IPS-NIHi7 (cell line): Measurements from ENCODE around the gene WWOX.
A peak's percentile ranks its signal among the peaks of the same experiment; 100 is the strongest.

ENCODE experiments used
- DNase-seq: peaks from one replicate; pipeline ENCODE4 v3.0.0; 2012; ENCODE audit warnings: mixed read lengths; ENCODE audit errors: extremely low spot score

WWOX gene

DNA sequence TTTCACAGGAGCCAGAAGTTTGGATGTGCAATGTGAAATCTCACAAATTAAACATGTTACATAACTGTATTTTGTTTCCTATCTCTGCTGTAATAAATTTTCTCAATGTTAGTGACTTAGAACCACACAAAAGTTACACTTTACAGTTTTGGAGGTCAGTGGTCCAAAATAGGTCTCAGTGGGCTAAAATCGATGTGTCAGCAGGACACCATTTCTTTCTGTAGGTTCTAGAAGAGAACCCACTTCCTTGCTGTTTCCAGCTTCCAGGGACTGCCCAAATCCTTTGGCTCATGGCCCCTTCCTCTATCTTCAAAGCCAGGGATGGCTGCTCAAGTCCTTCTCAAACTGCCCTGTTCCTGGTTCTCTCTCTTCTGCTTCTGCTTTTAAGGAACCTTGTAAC, 252.7 kb downstream of the WWOX start:
- no peak for DNase-seq

DNA sequence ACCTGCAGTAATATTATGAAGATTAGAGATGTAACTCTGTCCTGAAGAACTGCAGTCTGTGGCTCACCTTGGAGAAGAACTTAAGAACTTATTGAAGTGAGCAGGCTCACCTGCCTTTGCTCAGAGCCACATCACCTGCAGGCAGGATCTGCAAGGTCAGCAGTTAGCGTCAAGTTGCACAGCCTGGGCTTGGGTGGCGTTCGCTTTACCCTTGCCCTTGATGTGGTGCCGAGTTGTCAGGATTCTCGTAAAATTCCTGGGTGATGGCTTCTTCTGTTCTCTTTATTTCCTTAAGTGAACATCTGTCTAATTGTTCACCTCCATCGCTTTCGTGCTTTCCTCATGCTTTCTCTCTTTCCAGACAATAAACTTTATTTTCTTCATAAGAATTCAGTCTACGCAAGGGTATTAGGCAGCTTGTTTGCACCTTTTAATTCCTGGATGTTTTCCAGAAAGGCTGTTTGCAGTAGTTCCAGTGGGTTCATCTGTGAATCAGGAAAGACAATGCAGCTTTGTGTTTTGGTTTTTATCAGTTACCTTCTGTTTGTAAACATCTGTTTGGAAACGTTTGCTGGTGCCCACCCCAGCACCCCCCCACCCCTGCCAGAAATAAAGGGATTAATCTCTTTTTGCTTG, 254.3 kb downstream of the WWOX start:
- DNase-seq = no peak

DNA sequence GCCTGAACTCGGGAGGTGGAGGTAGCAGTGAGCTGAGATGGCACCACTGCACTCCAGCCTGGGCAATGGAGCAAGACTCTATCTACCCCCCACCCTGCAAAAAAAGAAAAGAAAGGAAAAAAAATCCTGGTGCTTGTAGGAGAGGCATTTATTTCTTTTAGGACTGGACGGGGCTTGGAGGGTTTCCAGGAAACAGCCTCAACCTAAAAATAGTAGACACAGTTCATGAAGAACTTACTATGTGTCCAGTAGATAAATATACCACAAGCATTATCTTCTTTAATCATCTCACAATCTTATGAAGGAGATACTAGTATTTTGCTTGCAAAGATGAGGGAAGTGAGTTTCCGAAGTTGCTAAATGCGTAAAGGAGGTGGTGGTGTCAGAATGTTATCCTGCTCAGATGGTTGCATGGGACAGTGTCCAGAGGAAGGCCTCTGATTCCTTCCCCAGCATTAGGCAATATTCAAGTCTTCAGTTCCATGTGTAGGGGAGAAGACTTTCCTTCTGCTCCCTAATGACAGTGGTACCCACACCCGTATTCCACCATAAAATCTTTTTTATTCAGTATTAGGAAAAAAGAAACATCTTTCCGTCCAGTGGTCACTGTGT, 263.2 kb downstream of the WWOX start:
- DNase-seq = no peak

DNA sequence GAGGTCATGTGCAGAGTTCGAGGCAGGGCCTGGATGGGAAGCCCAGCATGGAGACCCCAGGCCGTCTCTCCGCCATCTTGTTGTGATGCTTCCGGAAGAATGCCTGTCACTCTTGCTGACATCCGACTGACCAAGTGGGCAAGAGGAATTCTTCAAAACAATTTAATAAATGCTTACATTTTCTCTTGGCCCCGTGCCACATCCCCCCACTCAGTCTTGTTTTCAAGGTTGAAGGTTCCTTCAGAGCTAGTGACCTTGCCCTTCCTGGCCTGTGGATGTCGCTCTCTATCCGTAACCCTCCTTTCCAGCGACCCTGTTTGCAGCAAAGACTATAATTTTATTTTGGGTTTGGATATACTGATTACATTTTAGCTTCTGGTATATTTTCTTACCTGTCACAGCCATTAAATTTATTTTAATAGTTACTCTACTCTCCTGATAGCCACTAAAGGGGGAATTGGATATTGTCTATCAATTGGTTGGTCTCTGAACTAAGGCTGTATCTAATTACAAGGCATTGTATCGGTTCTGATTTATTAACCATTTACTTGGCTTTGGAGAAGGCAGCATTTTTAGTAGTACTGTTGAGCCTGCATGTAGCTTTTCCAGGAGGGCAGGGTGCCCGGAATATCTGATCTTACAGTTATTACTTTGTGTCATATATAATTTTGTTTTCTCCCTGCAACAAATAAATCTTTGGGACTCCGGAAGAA, 264.5 kb downstream of the WWOX start:
- DNase-seq = peak; percentile 39

DNA sequence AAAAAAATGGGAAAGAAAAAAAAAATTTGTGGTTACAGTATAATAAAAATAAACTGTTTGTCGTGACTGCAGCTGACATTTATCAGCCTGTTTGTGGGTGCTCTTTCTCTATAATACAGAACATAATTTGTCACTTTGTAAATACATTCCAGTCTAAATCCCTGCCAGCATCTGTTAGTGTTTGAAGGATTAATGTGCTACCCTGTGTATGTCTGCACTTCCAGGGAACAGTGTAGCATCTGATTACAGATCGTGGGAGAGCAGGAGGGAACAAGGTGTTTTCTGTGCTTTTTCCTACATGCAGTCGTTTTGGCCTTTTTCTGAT, 265.1 kb downstream of the WWOX start:
- DNase-seq = no peak

DNA sequence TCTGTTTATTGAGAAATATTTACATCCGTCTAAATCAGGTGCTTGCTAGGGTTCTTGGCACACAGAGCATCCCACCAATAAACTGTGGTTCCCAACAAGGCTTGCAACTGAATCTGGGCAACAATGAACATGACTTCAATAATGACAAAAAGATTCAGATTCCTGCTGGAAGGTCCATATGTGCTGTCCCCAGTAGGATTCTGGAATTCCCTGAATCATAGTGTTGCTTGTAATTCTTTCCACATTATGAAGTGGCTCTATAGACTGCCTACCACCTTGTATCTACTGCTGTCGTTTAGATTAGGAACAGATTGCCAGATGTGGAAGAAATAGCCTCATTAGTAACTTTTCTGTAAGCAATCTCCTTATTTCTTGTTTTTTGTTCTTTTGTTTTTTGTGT, 265.9 kb downstream of the WWOX start:
- DNase-seq = no peak

DNA sequence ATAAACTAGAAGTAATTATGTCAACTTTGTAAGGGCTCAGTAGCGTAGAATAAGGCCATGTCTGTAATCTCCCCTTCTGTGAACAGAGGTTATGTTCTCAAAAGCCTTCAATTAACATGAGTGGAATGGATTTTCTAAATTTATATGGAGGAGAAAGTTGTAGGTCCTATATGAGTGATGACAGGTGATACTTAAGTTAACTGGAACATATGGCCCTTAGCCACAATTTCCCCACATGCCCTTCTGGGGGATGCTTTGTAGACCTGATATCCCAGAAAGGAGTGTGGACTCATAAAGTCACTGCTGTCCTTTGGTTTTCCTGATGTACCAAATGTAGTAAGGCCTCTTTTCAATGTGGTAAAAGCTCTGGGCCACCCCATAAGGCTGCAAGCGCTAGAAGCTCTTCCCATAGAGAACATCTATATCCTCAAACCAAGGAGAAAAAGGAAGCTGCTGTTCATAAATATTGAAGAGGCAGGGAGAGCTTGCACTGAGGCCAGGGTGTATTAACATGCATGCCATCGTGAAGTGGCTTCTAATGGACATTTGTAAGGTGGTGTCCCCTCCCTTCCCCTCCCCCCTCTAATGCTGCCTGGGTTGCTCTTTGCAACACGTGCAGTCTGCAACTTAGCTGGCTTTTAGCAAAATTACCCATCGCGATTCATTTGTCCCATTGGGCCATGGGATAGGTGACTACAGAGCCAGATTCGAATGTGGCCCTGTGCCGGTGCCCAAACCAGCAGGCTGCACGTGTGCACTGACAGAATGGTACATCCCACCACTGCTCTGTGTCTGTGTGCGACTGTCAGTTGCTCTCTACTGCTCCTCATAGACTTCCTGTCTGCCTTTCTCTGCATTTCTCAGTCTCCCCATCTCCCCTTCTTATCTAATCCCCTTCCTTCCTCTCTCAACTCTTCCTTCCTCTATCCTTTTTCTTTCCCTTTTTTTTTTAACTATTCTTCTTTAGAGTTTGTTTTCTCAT, 269.0 kb downstream of the WWOX start:
- no peak for DNase-seq

DNA sequence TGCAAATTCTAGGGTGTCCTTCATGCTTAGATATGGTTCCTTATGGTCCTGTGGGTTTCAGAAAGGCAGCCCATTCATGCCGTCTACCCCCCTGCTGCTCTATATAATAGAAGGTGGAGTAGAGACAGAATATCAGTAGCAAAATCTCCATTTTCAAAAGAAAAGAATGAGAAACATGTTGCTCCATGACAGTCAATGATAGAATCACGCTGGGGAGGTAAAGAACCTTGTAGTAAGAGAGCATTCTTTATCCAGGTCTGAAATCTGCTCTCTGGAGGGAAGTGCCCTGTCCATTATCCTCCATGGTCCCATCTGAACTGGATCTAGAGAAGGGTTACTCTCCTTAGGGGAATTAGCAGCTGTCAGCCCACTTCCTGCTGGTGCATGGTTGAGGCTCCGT, 272.8 kb downstream of the WWOX start:
- peak; percentile 20 for DNase-seq

DNA sequence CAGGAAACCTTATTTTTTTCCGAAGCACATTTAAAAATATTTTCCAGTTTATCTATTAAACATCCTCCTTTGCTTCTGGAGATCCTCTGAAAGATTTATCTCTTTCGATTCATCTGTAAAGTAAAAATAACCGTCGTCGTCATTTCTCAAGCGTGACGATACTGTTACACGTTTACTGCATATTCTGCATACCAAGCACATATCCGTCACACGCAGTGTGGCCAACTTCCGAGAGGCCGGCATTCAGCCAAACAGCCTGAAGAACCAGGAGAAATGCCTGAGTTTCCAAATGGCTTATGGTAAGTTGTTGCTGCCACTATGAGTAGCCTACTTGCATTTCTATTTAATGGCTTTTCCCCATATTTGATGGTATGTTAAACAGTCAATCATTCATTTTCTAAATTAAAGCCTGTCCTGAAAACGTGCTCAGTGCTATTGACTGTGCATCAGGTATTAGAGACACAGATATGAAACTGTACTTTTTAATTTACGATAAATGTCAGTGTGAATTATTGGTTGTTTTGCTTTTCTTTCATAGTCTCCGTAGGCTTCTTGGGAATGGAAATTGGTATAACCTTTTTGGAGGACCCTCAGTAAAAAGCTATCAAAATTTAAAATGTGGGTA, 275.7 kb downstream of the WWOX start:
- no peak for DNase-seq

DNA sequence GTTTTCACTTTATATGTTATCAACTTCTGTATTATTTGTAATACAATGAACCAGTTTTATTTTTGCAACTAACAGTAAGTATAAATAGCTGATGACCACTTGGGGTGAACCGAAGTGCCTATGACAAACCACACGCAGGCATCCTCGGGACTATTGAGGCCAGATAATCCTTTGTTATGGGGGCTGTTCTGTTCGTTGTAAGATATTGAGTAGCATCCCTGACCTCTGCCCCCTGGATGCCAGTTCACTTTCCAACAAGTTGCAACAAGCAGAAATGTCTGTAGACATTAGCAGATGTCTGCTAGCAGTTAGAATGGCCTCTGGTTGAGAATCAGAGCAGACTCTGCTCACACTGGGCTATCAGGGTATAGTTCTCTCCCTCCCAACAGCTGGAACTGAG, 277.0 kb downstream of the WWOX start:
- no peak for DNase-seq

DNA sequence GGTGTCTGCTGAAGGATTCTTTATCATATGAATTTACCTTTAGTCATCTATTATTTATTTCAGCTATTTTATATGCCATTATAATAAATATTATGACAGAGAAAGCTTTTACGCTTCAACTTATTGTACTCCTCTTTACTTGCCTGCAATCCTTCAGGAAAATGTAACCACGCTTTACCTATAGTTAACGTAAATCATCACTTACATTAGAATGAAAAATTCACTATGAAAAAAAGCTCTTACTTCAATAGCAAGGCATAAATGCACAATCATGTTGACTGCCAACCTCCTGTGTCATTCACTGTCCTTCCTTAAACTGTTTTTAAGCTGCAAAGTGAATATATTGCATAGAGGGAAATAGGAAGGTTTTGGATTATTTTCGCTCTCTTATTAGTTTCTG, 277.9 kb downstream of the WWOX start:
- no peak for DNase-seq

DNA sequence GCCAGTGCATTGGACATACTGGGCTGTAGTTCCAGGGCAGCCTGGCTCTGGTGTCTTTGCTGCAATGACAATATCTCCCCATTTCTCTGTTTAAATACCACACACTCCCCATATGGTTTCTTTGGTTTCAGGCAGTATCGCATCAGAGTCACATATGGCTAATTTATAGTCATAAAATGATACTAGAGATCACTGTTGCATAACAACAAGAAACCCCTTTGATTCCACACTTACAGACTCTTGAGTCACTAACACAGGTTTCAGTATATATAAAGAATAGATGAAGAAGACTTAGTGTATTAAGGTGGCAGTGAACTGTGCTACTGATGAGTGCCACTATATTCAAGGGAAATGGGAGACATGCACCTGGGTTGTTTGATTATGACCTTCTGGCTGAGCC, 281.6 kb downstream of the WWOX start:
- no peak for DNase-seq

DNA sequence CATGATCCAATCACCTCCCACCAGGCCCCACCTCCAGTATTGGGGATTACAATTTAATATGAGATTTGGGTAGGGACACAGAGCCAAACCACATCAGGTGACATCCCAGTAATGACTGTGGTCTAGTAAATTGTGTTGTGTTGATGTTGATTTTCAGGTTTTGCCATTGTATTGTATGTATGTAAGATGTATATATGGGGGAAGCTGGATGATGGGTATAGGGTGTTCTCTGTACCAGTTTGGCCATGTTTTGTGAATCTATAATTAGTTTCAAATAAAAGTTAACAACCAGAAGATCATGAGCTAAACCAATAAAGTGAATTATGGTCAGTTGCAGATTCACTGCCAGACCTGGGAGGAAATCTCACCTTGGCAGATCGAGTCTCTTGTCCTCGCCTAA, 283.7 kb downstream of the WWOX start:
- no peak for DNase-seq

DNA sequence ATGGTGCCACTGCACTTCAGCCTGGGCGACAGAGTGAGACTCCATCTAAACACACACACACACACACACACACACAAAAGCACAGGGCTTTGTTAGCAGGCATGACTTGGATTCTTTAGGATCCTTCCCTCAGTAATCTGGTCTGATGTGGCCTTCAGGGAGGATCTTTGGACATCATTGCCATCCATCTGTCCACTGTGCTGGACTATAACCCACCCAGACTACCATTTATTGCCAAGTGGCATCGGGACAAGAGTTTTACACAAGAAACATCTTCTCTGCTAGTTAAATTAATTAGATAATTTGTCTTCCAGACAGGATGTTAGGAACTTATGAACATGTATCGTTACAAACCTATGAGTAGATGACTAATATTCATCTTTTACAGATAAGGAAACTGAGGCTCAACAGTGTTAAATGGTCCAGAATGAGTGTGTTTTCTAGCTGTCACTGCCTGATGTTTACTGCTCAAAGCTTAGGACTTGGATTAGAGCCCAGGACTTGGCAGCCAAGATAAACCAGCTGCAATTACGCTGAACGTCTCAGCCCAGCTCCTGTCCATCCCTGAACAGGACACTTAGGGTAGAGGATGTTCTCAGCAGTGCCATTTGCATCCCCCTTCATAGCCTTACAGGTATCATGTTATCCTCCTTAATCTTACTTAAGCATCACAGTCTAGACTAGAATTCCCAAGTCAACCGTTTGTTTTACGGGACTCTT, 285.8 kb downstream of the WWOX start:
- DNase-seq = no peak

DNA sequence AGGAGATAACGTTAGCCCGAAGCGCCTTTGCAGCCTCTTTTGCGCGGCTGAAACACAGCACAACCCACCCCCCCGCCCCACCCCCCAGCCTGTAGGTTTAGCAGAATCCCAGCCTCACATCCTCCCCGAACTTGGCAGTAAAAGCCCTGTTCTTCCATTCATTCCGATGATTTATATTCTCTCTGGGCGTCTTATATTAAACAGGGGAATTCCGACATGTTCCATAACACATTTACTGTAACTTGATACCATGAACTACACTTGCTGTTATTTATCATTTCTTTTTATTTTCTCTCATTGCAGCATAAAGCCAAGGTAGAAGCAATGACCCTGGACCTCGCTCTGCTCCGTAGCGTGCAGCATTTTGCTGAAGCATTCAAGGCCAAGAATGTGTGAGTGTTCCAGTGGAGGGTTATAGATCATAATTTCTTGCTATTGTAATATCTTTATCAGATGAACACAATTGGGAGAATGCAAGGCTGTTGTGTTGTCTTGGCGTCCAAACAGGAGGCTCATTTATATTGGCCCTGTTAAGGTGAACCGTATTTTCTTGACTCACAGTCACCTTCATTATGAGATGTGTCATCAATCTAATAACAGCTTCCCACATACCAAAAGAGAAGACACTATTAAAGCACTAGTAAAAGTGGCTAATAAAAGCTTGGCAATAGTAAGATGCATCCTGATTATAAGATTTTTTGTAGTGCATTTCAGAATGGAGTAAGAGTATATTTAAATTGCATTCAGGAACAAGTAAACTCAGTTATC, 287.3 kb downstream of the WWOX start:
- no peak for DNase-seq

DNA sequence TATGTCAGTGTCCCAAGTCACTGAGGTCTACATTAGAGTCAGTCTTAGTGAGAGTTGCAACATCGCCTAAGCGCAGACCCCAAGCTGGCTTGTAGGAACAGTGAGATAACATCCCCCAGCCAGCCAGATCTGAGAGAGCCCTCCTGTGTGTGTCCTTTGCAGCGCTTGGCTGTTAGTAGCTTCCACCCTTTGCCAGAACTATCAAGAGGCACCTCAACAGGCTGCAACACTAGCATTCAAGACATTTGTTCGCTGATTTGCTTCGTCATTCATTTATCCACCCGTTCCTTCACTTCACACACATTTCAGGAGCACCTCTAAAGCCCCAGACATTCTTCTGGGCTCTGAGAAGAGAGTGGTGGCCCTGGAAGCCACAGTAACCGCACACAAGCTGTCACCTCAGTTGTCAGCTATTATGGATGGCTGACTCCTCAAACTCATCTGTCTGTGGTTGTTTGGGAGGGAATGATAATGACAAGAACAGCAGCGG, 289.6 kb downstream of the WWOX start:
- no peak for DNase-seq

DNA sequence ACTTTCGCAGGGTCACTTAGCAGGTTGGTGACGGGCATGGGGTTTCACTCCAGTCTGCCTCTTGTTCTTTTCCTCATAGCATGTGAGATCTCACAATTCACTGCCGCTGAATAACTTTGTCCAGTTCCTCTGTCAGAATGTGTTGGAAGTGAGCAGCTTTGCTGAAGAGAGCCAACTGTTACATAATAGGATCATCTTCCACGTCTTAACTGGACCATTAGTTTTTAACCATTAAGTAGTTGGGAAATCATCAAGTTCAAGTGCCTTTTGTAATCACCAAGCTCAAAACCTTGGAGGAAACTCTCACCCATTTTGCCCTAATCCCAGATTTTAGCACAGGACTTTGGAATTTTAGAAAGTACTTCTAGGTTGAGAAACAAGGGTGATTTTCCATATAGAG, 290.6 kb downstream of the WWOX start:
- no peak for DNase-seq

DNA sequence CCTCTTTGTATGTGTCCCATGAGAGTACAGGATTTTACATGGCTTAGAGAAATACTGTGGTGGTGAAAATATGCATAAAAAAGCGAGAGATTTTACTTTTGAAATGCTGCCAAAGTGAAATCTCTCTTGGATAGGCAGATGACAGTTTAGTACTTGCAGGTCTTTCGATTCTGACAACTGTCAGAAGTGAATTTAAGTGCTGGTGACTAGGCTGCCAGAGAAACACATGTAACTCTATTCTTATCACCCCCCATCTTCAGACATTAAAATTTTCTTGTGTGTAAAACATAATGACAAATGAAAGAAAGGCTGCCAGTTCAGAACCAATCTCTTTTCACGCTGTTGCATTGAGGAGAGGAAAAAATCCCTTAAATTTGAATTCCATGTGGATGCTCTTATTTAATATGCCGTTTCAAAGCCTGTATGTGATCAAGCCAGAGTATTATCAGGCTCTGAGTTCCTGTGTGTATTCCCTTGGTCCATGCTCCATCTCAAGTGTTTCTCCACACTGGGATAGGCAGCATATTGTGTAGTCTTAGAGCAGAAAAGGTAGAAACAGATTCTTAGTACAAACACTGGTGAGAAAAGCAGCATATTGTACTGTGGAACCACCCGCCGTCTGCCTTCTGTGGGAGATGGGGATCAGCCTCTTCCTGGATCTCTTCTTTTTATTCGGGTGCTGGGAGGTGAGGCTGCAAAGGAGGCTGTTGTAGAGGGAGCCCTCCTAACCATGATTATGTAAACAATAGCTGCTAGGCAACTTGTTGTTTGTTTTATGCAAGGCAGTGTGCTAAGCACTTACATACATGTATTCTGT, 291.3 kb downstream of the WWOX start:
- no peak for DNase-seq

DNA sequence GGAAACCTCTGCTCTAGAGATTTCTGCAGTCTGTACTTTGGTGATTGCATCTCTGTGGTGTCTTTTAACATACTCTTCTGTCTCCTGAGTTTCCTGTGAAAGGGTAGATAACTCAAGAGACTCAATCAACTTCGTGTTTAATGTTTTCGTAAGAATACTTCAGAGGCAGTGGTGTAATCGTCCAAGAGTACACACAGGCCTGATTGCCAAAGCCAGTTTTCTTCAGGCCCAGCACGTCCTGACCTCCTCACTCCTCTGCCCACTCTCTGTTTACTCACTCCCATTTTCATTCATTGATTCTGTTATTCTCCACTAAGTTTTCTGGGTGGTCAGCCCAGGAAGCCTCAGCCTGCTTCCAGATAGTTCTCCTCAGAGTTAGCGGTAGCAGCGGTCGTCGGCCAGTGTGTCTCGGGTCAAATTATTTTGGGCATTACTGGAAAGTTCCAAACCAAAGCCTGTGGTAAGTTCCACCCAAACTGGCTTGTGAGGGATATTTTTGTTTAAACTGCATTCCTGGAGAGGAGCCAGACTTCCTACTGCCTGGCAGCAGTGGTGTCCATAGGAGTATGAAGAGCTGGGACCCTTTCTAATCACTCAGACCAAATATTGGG, 293.2 kb downstream of the WWOX start:
- DNase-seq = no peak
